Gastroesophageal sphincter (tissue), 4 donors: Measurements from ENCODE around the gene C11orf65. TPM values are rescaled to one million over a fixed set of nuclear protein-coding genes. Genes with fewer than 3 reads are reported as not detected.

ENCODE experiments used
- ATAC-seq: fragments of 150-250 bp; one replicate; pipeline ENCODE4 v1.9.1; 2016; ENCODE audit warnings: mild to moderate bottlenecking, moderate library complexity
- H3K27ac ChIP-seq, 4 donors: fragments of 200-600 bp; sonication (generic) in 3 of 4; 1 replicate in 3 of 4; 2 replicates in 1 of 4; pipeline ENCODE4 v1.5.1; 2016 to 2019
- H3K27me3 ChIP-seq: fragments of 200-600 bp; sonication (generic); one replicate; pipeline ENCODE4 v1.5.1; 2019
- H3K36me3 ChIP-seq, 2 donors: fragments of 200-600 bp; sonication (generic); one replicate each; pipeline ENCODE4 v1.5.1; 2019; ENCODE audit warnings: control low read depth in 1 of 2
- H3K4me1 ChIP-seq, 3 donors: fragments of 200-600 bp; sonication (generic); 1 replicate in 2 of 3; 2 replicates in 1 of 3; pipeline ENCODE4 v1.5.1; 2016 to 2019; ENCODE audit warnings: control low read depth in 2 of 3
- H3K4me3 ChIP-seq, 2 donors: fragments of 200-600 bp; sonication (generic); one replicate each; pipeline ENCODE4 v1.5.1; 2019; ENCODE audit warnings: mild to moderate bottlenecking in 1 of 2, moderate library complexity in 1 of 2
- H3K9me3 ChIP-seq, 3 donors: fragments of 200-600 bp; sonication (generic); one replicate each; pipeline ENCODE4 v1.5.1; 2017 to 2019; ENCODE audit warnings: control low read depth in 2 of 3
- CTCF ChIP-seq, 4 experiments: fragments of 200-600 bp in 2 of 4; fragments of 450-650 bp in 2 of 4; sonication (generic) in 1 of 4; IDR thresholded peaks; one replicate each; pipeline ENCODE4 v1.5.1; 2017 to 2019; ENCODE audit warnings: antibody characterized with exemption in 4 of 4, mild to moderate bottlenecking in 2 of 4, moderate library complexity in 2 of 4
- EP300 ChIP-seq: sonication (generic); formaldehyde crosslinking; IDR thresholded peaks from one replicate; pipeline ENCODE4 v1.6.1; 2017; ENCODE audit warnings: antibody characterized with exemption, mild to moderate bottlenecking
- POLR2A ChIP-seq, 2 donors: fragments of 450-650 bp; IDR thresholded peaks; one replicate each; pipeline ENCODE4 v1.6.1; 2017; ENCODE audit warnings: antibody characterized with exemption in 2 of 2, mild to moderate bottlenecking in 2 of 2, moderate library complexity in 1 of 2
- POLR2AphosphoS5 ChIP-seq: sonication (generic); formaldehyde crosslinking; IDR thresholded peaks from one replicate; pipeline ENCODE4 v1.6.1; 2017; ENCODE audit warnings: antibody characterized with exemption
- WGBS, 2 donors: methylation state at CpG; one replicate each; pipeline ENCODE4 v1.1.5; 2018; ENCODE audit warnings: low coverage in 1 of 2; 5-methylcytosine and 5-hydroxymethylcytosine counted together
- total RNA-seq, 4 donors: library from RNA; depleted of rRNA; stranded (reverse); fragments of >200 nt; gene quantifications; one replicate each; pipeline ENCODE4 v1.1.0, GENCODE V29; 2016

The C11orf65 gene
- total RNA-seq, 4 donors from 2014 or later: 0.67 TPM; not detected in 3

- H3K4me3 ChIP-seq: no peak overlapping the region
- no peaks in the 10 kb centered on the region for H3K9me3 ChIP-seq
- peaks cover 0 to 9% of the 10 kb centered on the region in 2 donors for H3K36me3 ChIP-seq
- TF ChIP-seq EP300 (no peak), POLR2AphosphoS5 (no peak), POLR2A (IDR thresholded peaks at IDR 0.05) (no peak), CTCF (IDR thresholded peaks at IDR 0.05) (no peak)
- no peaks in the 10 kb centered on the region for H3K27me3 ChIP-seq
- no peak overlapping the region for H3K27ac ChIP-seq
- no peaks in the 10 kb centered on the region for H3K4me1 ChIP-seq
- WGBS, 2 donors: 53 to 66% methylated on average over 3 of the region's 3 CpGs
- no peak for ATAC-seq
Measured at GRCh38 chr11:108508653-108509593, 41.6 kb upstream of the C11orf65 start.

GRCh38 chr11:108501396-108501795 is 34.1 kb upstream of the C11orf65 start:
- WGBS, 2 donors: 34 to 35% methylated on average over 4 to 5 of the region's 5 CpGs
- Histone ChIP-seq H3K4me1 (peaks cover 0 to 18% (median 0%) of the 10 kb centered on the region in 3 donors), H3K27ac (peak overlapping the region in 1 of 4 donors; percentile 99), H3K27me3 (no peaks in the 10 kb centered on the region), H3K36me3 (no peaks in the 10 kb centered on the region), H3K4me3 (no peak overlapping the region), H3K9me3 (no peaks in the 10 kb centered on the region)
- TF ChIP-seq CTCF (IDR thresholded peaks at IDR 0.05): no peak
- peak; percentile 11 for TF ChIP-seq POLR2AphosphoS5
- ATAC-seq: no peak

GRCh38 chr11:108500721-108501120 is 33.4 kb upstream of the C11orf65 start:
- H3K27me3 ChIP-seq: no peaks in the 10 kb centered on the region
- TF ChIP-seq EP300: no peak
- no peak for TF ChIP-seq CTCF (IDR thresholded peaks at IDR 0.05)
- TF ChIP-seq POLR2A (IDR thresholded peaks at IDR 0.05): no peak
- TF ChIP-seq POLR2AphosphoS5: no peak
- H3K27ac ChIP-seq: peak overlapping the region in 1 of 4 donors; percentile 99
- H3K4me3 ChIP-seq: no peak overlapping the region
- no peaks in the 10 kb centered on the region for H3K9me3 ChIP-seq
- peaks cover 0 to 24% (median 0%) of the 10 kb centered on the region in 3 donors for H3K4me1 ChIP-seq
- 20 to 51% methylated on average over 1 to 2 of the region's 2 CpGs for WGBS, 2 donors
- H3K36me3 ChIP-seq: no peaks in the 10 kb centered on the region
- ATAC-seq: no peak

- Histone ChIP-seq H3K4me1 (peaks cover 0 to 24% (median 0%) of the 10 kb centered on the region in 3 donors), H3K9me3 (no peaks in the 10 kb centered on the region), H3K4me3 (no peak overlapping the region), H3K36me3 (peaks cover 0 to 2% of the 10 kb centered on the region in 2 donors), H3K27ac (peak overlapping the region in 1 of 4 donors; percentile 99), H3K27me3 (no peaks in the 10 kb centered on the region)
- no peak for ATAC-seq
- no peak for TF ChIP-seq POLR2AphosphoS5
- no peak for TF ChIP-seq POLR2A (IDR thresholded peaks at IDR 0.05)
- TF ChIP-seq CTCF (IDR thresholded peaks at IDR 0.05): no peak
- no peak for TF ChIP-seq EP300
- 82 to 88% methylated on average over 4 of the region's 4 CpGs for WGBS, 2 donors
Measured at GRCh38 chr11:108500169-108500568, 32.8 kb upstream of the C11orf65 start.
